GM18907 (cell line): ENCODE measurements around the gene TBCCD1.

Source experiments
- ATAC-seq: cut with Tn5 transposase; IDR thresholded peaks from one replicate; pipeline ENCODE4 v1.9.1; 2021; ENCODE audit warnings: mild to moderate bottlenecking, moderate library complexity; ENCODE audit not compliant: unreplicated experiment

Gene TBCCD1, protein sequence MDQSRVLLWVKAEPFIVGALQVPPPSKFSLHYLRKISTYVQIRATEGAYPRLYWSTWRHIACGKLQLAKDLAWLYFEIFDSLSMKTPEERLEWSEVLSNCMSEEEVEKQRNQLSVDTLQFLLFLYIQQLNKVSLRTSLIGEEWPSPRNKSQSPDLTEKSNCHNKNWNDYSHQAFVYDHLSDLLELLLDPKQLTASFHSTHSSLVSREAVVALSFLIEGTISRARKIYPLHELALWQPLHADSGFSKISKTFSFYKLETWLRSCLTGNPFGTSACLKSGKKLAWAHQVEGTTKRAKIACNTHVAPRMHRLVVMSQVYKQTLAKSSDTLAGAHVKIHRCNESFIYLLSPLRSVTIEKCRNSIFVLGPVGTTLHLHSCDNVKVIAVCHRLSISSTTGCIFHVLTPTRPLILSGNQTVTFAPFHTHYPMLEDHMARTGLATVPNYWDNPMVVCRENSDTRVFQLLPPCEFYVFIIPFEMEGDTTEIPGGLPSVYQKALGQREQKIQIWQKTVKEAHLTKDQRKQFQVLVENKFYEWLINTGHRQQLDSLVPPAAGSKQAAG

DNA sequence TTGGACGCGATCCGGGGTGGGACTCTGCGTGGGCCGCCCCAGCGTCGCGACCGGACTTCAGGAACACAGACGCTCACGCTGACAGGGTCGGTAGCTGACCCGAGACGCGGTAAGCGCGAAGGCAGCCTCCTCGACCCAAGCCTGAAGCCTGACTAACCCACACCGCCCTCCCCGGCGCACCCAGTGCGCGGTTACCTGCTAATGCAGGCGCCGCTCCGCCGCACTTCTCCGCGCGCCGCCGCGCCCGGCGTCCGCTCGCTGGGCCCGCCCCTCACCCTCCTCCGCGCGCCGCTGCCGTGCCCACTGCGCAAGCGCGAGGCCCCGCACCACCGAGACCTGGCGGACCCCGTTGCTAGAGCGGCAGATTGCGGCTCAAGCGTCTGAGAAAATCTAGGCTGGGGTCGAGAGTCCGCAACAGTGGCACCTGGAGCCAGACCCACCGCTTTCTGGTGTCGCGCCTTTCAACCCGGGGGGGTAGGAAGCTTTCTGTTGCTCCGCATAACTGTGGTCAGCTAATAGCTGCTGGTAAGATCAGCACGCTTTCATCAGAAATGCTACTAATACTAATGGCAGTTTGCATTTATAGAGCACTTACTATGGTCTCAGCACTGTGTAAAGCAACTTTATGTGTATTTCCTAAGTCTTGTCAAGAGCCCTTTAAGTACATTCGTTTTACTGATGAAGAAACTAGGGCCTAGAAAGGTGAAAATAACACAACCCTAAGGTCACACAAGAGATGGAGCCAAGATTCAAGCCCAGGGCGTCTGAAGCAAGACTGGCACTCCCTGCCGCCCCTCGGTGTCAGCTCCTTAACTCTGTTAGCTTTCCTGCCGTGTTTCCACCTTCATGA is at the start of gene TBCCD1:
Gene TBCCD1 (minus strand): TSS at position 268 of the 850 bp plus-strand sequence. CDS start 3,010 bp downstream, outside the sequence.
- ATAC-seq, result peak; percentile 54

DNA sequence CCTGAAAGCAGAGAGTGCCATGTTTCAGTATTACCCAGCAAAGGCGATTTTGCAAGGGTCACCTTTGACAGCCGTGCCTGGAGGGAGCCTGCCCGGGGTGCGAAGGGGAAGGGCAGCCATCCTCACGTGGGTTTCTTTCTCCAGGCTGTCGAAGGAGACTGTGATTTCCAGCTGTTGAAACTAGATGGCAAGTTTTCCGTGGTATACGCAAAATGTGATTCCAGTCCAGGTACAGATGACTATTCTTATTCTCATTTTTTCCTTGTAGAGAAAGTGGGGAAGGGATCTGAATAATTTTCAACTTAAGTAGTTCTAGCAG is 49.1 kb upstream of the TBCCD1 start:
- no peak for ATAC-seq

DNA sequence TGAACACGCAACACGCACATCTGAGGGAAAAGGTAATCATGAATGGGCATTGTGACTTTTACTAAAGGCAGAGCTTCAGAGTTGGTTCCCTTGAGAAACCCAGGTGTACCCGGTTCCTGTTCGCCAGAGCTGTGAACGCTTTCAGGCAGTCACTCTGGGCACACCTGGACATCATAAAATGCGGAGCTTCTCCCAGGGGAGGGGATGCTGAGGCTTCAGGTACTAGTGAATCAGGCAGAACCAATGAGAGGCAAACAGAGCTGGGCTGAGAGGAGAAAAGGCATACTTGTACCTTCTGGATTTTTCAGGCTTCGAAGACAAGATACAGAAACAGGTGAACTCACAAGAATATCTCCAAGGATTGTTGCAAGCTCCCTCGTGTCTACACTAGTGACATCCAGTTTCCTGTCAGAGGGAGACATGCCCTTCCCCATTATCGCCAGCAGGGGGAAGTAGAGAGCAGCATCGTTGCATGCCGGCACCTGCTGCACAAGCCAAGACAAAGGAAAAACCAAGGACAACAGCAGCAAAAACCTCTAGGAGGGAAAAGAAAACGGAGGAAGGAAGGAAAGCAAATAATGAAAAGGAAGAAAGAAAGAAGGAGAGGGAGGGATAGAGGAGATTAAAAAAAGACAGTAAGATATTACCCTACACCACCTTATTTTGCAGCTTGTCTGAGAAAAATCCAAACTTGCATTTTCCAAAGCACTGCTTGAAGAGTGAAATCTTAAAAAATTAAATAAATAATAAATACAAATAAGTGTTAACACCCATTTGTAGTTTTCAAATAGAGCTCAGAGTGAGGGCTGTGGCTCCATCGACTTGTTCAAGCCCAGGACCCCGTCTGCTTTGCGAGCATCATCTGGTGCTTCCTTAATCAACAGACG is 47.7 kb upstream of the TBCCD1 start:
- peak; percentile 60 for ATAC-seq

DNA sequence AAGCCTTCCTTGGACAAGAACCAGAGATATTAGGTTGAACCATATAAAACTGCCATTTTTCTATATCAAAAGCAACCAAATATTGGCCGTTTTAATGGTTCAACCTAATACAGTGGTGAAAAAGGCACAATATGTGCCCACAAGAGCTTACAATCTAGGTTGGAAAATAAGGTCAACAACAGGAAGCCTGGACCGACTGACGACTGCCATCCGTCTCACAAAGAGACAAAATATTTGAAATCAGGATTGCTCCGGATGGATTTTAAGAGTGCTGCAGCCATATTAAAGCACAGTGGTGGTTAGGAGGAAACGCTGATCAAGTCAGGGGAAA is 47.1 kb upstream of the TBCCD1 start:
- ATAC-seq, result no peak

DNA sequence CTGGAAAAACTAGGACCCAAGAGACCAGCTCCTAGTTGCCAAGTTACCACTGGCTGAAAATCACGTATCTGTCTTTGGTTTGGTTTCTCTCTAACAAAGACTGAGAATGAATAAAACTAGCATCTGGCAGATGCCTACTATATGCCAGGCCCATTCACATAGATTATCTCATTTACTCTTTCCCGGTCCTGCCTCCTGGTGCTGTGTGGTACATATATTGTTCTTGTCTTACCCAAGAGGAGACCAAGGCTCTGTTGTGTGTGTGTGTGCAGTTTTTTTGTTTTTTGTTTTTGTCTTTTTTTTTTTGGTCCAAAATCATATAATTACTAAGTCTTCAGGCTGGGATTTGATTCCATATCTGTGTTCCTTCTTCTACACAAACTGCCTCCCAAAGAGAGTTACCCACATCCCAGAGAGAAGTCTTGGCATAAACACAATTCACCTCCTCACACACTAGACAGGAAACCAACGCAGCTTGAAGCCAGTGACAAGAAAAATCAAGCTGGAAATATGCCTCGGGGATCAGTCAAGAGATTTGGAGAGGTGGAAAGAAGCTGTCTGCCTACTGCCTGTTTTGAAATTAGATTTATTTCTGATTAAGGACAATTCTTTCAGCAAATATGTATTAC is 46.6 kb upstream of the TBCCD1 start:
- ATAC-seq, result no peak

DNA sequence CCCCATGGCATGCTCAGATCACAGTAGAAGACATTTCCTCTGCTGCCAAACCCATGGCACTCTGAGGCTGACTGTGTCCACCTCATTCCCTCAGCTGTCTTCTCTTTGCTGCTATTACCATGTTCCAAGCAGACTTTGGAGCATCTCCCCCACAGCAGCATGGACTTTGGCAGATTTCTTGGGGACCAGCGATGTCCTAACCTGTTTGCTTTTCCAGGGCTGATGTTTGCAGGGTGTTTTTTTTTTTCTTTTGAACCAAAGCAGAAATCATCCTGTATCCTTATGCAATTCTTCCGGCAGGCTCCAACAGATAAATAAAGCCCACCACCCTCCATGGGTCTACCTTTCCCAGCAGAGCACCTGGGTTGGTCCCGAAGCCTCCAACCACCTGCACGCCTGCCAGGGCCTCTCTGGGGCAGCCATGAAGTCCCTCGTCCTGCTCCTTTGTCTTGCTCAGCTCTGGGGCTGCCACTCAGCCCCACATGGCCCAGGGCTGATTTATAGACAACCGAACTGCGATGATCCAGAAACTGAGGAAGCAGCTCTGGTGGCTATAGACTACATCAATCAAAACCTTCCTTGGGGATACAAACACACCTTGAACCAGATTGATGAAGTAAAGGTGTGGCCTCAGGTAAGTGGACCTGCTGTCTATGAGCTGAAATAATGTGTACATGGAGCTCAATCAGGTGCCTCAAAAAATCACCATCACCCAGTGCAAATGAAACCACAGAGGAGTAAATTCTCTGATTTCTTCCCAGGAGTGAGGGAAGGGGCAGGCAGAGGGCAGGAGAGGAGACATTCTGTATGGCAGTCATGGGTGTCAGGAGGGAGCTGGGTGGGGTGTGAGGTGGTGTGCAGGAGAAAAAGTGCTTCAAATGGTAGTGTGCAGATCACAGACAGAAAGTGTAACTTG is 45.8 kb upstream of the TBCCD1 start, which contains the start of gene AHSG:
Gene AHSG (plus strand): TSS at position 340 of the 916 bp plus-strand sequence. CDS start 82 bp downstream, at position 422.
- no peak for ATAC-seq

DNA sequence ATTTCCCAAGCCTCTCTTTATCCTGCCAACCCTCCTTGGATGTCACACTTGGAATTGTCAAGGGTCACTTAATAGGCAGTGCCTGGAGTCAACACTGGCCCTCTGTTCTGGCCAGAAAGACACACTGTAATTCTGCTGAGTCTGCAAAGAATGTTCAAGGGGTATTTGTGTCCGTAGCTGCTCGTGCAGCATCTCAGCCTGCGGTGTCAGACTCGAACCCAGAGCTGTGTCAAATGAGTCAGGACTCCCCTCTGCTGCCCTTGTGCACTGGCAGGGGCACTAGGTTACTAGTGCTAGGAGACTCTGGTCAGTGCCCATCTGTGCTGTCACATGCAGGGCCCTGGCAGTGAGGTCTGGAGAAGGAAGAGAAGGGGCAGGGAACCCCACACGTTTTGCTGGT is 44.9 kb upstream of the TBCCD1 start:
- ATAC-seq, result no peak

DNA sequence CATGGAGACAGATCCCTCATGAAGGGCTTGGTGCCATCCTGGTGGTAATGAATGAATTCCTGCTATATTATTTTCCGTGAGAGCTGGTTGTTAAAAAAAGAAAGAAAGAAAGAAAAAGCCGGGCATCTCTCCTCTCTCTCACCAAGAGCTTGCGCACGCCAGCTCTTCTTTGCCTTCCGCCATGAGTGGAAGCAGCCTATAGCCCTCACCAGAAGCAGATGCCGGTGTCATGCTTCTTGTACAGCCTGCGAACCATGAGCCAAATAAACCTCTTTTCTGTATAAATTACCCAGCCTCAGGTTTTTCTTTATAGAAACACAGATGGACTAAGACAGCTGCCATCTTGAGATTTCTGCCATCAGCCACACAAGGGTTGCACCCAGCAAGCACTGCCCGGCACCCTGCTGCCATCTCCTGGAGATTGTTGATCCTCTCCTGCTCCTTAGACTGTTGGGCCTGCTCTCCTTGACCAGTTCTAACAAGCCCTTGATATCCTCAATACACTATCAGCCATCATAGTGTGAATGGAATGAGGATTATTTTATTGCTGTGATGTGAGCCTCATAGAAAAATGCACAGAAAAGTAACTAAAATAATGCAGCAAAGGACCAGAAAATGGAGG is 42.2 kb upstream of the TBCCD1 start:
- ATAC-seq, result no peak

DNA sequence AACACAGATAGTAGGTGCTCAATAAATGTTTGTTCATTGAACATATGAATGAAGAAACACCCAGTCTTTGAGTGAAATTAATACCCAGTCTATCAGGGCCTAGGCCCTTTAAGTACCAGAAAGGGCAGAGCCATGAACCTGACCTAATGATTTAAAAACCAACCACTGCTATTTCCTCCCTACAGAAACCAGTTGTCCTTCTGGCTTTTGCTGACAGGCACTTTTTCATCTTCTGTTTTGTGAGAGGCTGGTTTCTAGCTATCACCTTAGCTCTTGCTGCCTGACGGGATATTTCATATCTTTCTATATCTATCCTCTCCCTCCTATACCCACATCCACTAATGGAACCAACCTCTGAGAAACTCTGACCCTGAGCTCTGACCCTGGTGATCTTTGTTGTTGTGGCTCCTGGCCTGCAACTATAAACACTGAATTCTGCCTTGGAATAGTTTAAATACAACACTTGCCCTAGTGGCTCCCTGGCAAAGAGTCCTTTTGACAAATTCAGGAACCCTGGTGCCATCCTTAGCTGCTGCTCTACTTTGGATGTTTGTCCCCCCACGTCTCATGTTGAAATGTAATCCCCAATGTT is 41.6 kb upstream of the TBCCD1 start:
- ATAC-seq, result no peak

DNA sequence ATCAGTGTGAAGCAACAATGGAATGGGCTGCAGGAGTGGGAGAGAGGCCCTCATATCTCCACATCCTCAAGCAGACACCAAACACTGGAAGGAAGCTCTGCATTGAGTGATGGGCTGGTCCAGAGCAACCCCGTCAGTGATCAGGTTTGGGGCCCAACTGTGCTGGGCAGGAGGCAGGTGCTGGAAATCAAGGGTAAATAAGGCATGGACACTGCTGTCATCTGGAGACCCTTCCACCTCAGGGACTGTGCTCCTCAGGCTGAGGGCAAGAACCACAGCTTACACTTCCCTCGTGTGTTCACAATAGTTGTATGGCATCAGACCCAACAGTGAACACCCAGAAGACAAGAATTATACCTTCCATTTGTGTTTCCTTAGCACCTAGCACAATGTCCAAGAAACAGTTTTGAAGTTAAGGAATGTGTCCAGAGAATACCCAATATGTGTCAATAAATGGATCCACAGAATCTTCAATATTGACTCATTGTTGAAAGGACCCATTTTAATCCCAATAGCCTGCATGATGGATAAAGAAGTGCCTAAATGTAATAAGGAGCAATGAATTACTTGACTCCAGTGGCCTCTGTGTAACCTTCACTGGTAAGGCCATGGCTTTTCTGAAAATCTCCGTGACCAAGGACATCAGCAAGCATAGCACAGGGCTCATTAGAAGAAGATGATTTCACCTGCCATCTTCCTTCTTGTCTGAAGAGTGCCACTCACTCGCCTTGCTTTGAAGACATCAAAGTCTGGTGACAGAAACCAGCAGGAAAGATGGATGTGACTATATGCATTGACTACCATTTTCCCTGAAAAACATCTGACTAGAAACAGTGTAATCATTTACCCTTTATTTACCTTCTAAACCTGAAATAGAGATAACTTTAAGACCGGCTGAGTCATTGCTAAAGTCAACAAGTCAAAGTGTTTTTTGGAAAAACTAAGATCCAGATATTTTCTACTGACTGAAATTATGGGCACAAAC is 38.7 kb upstream of the TBCCD1 start:
- no peak for ATAC-seq

DNA sequence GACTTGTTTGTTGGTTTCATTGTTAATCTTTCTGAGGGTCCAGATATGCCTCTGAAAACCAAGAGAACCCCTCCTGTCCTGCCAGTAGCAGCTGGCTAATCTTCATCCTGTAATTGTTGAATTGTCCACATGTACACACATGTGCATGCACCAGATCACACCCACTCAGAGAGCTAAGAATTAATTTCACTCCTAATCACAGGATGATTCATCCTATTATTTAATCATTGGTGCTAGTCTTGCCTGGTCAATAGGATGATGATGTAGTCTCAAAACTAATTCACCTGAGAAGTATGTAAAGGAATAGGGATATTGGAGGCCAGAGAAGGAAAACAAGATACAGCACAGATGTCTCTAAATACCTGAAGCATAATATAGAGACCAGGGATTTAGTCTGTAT is 37.9 kb upstream of the TBCCD1 start:
- no peak for ATAC-seq

DNA sequence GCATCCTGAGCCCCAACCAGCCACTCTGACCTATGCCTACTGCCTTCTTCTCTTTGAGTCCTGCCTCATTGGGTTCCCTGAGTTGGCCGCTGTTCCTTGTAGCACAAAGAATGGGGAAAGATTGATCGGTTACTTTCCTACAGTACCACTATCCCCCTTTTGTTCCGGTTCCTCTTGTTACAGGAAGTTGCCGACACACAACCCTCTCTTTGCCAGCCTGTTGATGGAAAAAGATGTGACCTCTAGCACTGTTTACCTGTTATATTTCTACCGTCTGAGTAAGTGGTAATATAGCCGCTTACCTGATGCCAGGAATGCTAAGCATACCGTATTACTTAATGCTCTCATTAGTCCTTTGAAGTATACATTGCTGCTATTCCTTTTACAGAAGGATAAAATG is 36.0 kb upstream of the TBCCD1 start:
- ATAC-seq, result no peak

DNA sequence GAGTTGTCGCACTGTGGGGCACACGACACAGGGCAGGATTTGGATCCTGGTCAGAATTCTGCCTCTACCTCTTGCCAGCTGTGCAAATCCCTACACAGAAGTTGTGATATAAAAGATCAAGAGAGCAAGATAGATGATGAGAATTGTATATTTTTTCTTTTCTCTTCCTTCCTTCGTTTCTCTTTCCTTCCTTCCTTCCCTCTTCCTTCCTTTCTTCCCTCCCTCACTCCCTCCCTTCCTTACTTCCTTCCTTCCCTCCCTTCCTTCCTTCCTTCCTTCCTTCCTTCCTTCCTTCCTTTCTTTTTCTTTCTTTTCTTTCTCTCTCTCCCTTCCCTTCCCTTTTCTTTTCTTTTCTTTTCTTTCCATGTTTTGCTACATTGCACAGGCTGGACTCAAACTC is 33.8 kb upstream of the TBCCD1 start:
- ATAC-seq, result no peak

DNA sequence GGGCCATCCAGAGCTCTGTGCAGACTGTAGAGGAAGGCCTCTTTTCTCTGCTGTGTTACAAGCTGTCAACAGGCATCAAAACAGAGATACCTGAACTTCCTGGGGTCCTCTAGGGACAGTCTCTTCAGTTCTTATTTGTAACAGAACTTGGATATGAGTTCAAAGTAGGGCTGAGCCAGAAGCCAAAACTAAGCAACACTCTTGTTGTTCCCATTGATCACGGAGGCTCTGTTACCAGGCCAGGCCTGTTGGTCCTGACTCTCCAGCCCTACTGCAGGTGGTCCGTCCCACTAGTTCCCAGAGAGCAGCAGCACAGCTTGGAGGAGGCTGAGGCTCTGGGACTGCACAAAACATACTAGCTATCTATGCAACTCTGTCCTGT is 32.6 kb upstream of the TBCCD1 start:
- no peak for ATAC-seq

DNA sequence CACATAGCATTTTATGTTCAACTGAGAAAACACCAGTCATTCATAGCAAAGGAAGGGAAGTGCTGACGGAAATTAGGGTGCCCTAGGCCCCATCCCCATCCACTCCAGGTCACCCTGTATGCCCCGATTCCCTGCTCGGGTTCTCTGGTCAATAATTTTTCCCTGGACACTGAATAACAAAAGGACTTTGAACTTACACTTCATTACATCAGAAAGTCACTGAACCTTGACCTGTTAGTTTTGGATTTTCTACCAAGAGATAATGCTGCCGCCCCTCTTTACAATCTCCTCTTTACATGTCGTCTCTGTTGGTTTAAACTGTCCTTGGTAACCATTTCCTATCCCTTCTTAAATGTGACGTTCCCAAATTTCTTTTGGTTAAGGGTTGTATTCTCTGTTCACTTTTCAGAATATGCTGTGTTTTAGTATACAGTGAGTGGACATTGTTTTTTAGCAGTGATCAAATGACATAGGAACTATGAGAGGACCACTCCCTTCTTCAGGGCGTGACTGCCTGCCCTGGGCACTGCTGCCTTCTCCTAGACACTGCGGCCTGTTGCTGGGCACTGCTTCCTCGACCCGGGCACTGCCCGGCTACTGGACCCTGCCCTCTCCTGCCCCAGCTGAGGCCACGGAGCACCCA is 32.1 kb upstream of the TBCCD1 start:
- no peak for ATAC-seq

DNA sequence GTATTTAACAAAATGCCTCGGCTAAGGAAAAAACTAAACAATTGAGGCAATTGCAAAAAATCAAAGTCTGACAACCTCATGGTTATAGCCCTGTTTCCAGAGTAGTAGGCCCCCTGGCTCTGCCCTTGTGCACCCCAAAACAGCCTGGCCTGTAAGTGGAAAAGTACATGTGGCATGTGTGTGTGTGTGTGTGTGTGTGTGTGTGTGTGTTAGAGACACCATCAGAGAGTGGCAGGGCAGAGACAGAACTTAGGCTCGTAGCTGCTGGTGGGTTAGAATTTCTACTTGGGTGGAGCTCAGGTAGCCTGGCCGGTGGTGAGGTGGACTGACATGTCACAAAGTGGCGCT is 31.6 kb upstream of the TBCCD1 start:
- ATAC-seq, result no peak
